ENCODE data around the gene CGREF1.

Gene CGREF1

GRCh38 chr2:27051902-27052645 is 66.9 kb downstream of the CGREF1 start:
- in situ Hi-C loops (cut with MboI; ENCODE audit: low sequenced_read_pairs) = no loop called here

GRCh38 chr2:27050996-27051901 is 67.7 kb downstream of the CGREF1 start, which contains the start of gene AGBL5:
Gene AGBL5 (plus strand): TSS chr2:27051668. CDS start chr2:27052959, 1,291 bp downstream.
- in situ Hi-C loops (cut with MboI; ENCODE audit: low sequenced_read_pairs) = no loop called here

All from hTERT RPE-1 (cell line).